GM12875 (cell line): Measurements from ENCODE around the gene JUN.

Experiments
- H3K4me3 ChIP-seq: one replicate; pipeline ENCODE4 v1.5.1; 2011; ENCODE audit warnings: low read depth, low read length, control low read depth
- CTCF ChIP-seq: IDR thresholded peaks from 2 replicates; pipeline ENCODE4 v1.5.1; 2011; ENCODE audit warnings: low read depth, mild to moderate bottlenecking, control low read depth, inconsistent platforms, low read length, moderate library complexity, borderline replicate concordance; ENCODE audit not compliant: insufficient read depth

Gene JUN

GRCh38 chr1:58745117-58745516, 38.7 kb downstream of the JUN start:
- no peak for TF ChIP-seq CTCF
- H3K4me3 ChIP-seq: no peak overlapping the region

GRCh38 chr1:58741678-58742553, 41.9 kb downstream of the JUN start:
- no peak overlapping the region for H3K4me3 ChIP-seq
- TF ChIP-seq CTCF: no peak

- peak; percentile 35; the same call in 1 of the 2 replicates for TF ChIP-seq CTCF
- no peak overlapping the region for H3K4me3 ChIP-seq
Observed at GRCh38 chr1:58739856-58740466, 43.9 kb downstream of the JUN start.

DNA sequence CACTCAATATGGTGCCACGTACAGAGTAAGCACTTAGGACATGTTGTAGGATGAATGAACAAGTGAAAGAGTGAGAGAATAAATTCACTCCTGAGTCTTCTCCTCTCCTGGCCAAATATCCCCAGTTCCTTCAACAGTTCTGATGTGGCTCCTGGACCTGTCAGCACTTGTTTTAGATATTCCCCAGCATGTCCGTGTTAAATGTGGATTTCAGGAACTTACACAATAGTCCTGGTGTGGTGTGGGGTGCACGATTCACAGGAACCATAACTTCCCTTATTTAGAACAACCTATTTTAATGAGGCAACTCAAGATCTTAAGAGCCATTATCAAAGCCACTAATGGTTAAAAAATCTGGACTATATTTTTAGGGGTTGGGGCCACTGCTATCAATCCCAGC, 45.0 kb downstream of the JUN start:
- TF ChIP-seq CTCF: no peak
- no peak overlapping the region for H3K4me3 ChIP-seq

DNA sequence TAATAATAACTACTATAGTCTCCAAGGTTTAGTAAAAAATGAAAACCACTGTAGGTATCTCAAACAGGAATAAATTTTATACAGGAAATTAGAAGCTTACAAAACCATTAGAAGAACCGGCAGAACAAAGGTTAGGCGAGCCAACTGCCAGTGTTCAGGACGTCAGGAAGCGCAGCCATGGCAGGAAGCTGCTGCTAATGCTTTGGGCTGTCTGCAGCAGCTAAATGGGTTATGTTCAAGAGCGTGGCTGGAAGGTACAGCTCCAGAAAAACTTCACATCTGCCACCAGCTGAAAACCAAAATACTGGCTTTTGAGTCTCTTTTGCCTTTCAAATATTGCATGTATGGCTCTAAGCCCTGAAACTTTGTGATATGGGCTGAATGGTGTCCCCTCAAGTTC, 48.3 kb downstream of the JUN start:
- no peak for TF ChIP-seq CTCF
- H3K4me3 ChIP-seq: no peak overlapping the region

DNA sequence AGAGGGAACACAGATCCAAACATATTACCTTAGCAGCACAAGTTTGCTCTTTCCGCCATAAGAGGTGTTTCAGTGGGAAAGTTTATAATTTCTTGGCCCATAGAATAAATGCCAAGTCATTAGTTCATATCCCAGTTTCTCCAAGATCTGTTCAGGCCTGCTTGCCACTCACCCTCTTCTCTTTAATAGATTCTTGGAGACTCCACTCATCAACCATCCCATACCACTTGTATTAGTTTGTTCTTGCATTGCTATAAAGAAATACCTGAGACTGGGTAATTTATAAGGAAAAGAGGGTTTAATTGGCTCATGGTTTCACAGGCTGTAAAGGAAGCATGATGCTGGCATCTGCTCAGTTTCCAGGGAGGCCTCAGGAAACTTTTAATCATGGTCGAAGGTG, 49.2 kb downstream of the JUN start:
- no peak overlapping the region for H3K4me3 ChIP-seq
- TF ChIP-seq CTCF: no peak
